Upper lobe of left lung (tissue), 4 donors: ENCODE data around the gene MGAT4B.

Experiments used
- CTCF ChIP-seq, 6 experiments: fragments of 450-650 bp in 4 of 6; fragments of 200-600 bp in 2 of 6; sonication (generic) in 2 of 6; IDR thresholded peaks; one replicate each; pipeline ENCODE4 v1.5.1; 2016 to 2019; ENCODE audit warnings: antibody characterized with exemption in 6 of 6
- EP300 ChIP-seq, 4 donors: sonication (generic); formaldehyde crosslinking; IDR thresholded peaks; one replicate each; pipeline ENCODE4 v1.5.1; 2017; ENCODE audit warnings: antibody characterized with exemption in 4 of 4, control low read depth in 2 of 4

- TF ChIP-seq CTCF (IDR thresholded peaks at IDR 0.05): no peak
- no peak for TF ChIP-seq EP300 (IDR thresholded peaks at IDR 0.05)
Measured at GRCh38 chr5:179822059-179822432, 15.4 kb upstream of the MGAT4B start.
